22Rv1 (cell line): ENCODE measurements around the gene IL1RN.

Source experiments
- CTCF ChIP-seq: fragments of 450-650 bp; IDR thresholded peaks from 2 replicates; pipeline ENCODE4 v1.5.1; 2017; ENCODE audit warnings: mild to moderate bottlenecking
- ZFX ChIP-seq: fragments of 450-650 bp; IDR thresholded peaks from 2 replicates; pipeline ENCODE4 v1.6.1; 2017; ENCODE audit warnings: antibody characterized with exemption, borderline replicate concordance

- TF ChIP-seq CTCF (no peak), ZFX (no peak)
Measured at GRCh38 chr2:113122364-113122763, 5.0 kb upstream of the IL1RN start.
